Stimulated activated CD8-positive, alpha-beta memory T cell treated with anti-CD3 and anti-CD28 coated beads, Interleukin-7, amount 100 ng/mL, for 48 hours (primary cell): ENCODE data around the gene TRAIP.

Source experiments
- DNase-seq, 2 donors: peaks; one replicate each; pipeline ENCODE4 v3.0.0-alpha.2; 2020; ENCODE audit warnings: low read depth in 1 of 2; ENCODE audit errors: extremely low read depth in 1 of 2

Gene TRAIP

DNA sequence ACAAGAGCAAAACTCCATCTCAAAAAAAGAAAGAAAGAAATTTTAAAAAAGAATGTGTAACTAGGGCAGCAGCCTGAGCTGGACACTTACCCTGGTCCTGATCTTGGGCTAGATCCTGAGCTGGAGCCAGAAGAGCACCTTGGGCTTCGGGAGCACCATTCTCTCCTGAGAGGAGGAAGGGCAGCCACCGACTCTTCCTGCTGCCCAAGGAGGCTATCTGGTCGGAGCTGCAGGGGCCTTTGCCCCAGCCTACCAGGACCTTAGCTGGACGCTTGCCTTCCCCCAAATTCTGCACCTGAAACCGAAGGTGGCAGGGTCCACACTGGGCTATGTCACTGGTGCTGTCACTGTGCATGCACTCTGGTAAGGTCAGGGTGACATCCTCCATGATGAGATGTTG is 20.2 kb upstream of the TRAIP start:
- DNase-seq: no peak

DNA sequence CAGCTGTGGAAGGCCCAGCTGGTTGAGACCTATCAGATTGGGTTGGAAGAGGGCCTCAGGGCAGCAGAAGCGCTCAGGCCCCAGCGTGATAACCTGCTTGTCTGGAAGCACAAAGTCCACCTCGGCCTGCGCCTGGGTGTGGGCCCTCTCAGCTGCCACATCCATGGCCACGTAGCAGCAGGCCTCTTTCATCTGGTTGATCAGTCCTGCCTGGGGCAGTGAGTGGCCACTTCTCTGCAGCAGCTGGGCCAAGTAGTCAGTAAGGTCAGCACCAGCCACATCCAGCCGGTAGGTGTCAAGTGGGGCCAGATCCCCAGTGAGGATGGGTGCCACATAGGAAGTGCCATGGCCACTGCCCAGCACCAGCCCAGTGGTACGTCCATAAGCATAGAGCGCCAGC is 17.3 kb upstream of the TRAIP start:
- no peak for DNase-seq

DNA sequence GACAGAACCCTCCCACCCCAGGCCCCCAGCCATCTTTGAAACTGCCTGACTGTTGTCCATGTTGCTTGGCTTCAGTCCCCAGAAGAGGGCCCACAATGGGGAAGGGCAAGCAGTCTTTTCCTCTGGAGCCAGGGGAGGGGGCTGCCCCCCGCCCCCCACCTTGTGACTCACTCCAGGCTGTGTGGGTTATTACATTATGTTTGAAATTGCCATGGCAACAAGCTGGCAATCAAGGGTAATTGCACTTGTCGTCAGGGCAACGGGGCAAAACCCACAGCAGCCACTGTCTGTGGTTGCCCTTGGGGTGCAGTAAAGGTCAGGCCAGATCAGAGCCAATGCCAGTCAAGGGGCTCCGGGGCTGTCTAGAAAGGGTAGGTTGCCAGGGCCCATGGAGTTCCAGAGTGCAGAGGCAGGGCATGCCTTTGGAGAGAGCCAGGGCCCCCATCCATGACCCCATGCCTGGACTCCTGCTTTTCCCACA is 16.5 kb upstream of the TRAIP start:
- no peak for DNase-seq

DNA sequence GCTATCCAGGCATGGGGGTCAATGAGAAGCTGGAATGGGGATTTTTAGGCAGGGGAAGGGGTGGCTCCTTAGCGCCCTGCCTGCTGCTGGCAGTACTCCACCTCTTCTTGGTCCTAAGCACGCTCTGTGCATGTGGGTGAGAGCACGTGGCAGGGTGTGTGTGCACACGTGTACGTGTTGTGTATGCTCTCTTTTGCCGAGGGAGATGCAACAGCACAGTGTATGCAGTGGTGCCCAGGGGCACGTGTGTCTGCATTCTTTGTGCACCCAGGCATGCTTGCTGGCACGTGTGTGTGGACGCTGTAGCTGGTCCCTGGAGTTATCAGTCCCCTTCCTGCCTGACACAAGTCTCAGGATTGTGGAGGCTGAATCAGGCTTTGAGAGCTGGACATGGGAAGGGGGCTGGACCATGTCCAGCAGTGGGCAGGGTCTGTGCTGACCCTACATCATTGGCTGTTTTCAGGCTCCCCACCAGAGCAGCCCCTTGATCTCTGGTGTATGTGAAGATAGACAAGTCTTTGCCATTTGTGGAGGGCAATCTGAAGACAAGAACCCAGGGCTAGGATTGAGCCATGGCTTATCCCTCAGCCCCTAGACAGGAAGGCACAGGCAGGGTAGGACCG is 15.3 kb upstream of the TRAIP start:
- no peak for DNase-seq

DNA sequence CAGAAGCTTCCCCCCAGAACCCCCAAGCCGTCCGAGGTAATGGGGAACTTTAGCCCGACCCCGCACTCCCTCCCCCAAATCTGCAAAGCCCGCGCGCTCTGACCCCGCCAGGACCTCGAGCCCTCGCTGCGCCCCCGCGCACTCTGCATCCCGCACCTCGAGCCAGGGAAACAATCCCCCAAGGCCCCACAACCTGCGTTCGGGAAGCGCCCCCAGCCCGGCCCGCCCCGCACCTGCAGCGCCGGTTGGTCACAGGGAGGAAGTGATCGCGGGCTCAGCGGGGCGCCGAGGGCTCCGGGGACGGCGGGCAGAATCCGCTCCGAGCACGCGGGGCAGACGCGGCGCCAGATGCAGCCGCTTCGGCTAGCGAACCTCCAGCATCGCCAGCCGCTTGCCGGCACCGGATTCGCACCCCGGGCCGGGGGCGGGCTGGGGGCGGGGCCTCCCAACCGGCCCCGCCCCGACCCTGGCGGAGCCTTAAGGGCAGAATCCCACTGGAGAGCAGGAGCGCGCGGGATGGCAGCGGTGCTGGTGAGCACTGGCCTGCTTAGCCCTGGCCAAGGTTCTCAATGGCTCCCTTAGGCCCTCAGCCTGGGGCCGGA is 13.3 kb upstream of the TRAIP start, which contains the start of gene CAMKV:
CAMKV (minus strand) TSS at position 382 of the 602 bp plus-strand sequence. CDS start 7,518 bp downstream, outside the sequence.
- no peak for DNase-seq

DNA sequence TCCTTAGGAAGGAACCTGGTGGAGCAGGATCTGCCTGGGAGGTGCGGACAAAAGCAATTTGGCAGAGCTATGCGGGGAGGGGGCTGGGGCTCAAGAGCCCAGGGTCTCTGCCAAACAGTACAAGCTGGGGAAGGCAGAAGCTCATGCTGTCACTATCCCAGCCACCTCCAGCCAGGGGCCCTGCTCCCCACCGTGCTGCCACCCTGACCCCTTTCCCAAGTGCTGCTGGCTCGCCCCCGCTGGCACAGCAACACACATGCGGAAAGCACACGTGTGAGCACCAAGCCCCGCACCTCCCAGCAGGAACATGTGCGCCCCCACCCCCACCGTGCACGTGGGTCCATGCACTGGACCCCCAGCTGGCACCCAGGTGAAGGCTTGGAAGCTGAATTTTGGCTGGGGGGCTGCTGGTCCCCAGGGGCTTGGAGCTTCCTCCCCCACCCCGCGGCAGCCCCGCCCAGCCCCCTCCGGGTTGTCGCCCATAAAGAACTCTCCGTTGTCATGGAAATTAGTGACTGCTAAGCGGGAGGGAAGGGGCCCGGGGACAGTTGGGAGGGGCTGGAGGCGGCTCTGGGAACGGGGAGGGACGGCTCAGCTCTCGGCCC is 12.6 kb upstream of the TRAIP start:
- no peak for DNase-seq

DNA sequence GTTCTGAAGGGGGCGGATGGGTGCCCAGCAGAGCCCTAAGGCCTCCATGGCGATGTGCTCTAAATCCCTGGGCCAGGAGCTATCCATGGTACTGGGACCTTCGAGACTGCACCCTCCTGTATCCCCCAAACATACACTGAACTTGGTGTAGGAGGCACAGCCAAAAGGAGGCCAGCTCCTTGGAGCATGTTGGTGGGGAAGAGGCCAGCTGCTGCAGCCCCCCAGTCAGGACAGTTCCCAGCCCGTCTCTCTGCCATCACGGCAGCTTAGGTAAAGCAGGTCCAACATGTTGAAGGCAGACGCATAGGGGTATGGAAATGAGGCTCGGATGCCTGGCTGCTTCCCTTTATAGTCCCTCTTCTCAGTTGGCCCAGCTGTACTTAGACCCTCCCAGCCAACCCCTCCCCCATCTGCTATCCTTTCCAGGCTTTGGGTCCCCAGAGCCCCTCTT is 11.5 kb upstream of the TRAIP start:
- DNase-seq: no peak

DNA sequence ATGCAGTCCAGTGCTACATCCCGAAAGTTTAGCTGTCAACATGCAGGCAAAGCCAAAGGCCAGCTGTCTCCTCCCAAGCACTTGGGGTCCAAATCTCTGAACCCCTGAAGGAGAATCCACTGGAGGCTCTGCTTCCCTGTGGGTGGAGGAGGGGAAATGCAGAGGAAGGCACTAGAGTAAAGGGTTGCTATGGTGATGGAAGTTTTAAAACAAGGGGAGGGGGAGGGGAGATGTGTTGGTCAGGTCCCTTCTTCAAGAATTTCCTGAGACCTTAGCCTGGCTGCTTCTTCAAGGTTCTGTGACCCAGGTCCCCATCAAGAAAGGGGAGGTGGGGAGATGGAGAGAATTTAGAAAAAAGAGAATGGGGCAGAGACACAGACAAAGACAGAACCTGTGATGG is 11.0 kb upstream of the TRAIP start:
- DNase-seq: no peak

DNA sequence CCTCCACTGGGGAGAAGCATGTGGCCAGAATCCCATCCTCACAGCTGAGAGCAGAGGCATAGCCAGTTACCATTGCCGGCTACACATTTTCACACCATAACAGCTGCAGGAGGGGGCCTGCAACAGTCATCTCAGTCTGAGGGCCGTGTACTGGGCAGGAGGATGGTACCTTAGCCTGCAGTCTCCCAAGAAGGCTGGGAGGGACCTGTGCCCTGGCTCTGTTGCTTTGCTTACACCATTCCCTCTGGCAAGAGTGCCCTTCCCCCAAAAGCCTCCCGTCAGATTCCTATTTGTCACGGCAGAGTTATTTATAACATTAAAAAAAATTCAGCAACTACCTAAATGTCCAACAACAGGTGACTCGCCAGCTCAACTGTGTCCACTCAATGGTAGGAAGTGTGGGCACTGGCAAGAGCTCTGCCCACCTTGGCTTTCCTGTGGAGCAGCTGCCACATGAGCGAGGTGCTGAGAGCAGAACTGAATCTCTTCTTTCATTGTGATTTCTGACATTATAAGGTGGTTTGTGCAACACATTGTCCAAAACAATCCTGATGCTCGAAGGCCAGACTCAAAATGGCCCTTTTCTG is 8.9 kb upstream of the TRAIP start:
- no peak for DNase-seq

DNA sequence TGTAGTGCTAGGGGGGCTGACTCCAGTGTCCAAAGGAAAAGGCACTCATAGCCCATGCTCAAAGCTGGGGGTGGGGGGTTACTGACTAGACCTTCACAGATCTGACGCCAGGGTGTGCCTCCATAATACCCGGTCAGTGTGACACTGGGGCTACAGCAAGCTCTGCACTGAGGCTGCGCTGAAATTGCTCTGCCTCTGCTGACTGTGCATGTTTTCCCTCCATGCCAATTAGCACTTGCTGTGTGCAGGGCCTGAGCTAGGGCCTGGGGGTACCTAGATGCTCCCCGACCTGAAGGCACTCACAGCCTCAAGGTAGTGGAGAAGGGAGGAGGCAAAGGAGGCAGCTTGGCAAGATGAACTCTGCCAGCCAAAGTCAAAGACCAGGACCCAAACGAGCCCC is 8.1 kb upstream of the TRAIP start:
- no peak for DNase-seq

DNA sequence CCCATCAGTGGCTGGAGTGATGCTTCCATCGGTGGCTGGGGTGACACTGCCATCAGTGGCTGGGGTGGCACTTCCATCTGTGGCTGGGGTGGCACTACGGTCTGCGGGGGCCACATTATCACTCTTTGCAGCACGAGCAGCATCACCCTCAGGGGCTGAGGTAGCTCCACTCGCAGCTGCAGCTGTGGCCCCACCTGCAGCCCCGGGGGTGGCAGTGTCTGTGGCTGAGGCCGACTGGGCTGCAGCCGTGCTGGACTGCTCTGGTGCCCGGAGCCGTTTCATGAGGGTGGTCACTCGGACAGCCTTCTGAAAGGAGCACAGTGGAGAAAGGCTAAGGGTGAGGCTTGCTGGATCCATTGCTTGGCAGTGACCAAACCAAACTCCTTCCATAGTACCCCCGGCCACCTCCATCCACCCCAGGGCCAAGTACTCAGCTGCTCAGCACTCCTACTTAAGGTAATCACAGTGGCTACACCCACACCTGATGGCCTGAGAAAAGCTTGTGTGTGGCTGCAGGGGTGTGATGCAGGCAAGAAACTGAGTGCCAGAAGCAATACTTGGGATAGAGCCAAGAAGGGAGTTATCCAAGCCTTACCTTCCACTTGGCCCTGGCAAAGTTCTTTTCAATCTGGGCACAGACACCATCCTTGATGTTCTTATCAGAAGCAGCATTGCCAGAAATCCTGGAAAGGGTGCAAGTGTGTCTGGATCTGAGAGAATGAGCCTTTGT is 3.4 kb upstream of the TRAIP start:
- no peak for DNase-seq

DNA sequence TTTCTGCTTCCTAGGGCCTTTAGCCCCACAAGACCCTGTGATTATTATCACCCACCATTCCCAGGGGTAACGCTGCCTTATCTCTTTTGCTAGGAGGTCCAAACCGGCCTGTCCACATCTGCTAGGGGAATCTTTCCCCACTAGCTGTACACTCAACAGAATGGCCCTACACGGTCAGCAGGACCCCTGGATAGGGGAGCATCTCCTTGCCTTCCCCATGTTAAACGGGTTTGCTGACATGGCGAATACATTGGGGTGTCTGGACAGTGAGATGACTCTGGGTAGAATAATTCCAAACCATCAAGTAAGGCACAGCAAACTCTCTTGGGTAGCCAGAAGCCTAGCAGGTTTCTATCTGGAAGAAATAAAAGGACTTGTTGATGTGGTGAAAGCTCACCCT is 702 bp downstream of the TRAIP start:
- no peak for DNase-seq

DNA sequence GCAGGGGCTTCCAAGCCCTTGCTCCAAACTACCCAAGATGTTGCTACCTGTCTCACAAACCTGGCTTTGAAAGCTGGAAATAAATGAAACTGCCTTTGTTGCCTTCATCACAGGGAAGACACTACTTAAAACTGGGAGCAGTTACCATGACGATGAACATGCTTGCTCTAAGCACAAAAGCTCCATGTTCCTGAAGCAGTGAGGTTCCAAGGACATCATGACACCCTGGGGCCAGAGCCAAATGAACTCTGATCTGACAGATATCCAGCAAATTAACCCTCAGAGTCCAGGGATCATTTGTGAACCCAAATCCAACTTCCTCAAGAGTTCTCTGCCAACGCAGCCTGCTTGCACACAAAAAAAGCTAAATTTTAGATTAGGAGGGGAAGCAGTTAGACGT is 10.7 kb downstream of the TRAIP start:
- DNase-seq: no peak

DNA sequence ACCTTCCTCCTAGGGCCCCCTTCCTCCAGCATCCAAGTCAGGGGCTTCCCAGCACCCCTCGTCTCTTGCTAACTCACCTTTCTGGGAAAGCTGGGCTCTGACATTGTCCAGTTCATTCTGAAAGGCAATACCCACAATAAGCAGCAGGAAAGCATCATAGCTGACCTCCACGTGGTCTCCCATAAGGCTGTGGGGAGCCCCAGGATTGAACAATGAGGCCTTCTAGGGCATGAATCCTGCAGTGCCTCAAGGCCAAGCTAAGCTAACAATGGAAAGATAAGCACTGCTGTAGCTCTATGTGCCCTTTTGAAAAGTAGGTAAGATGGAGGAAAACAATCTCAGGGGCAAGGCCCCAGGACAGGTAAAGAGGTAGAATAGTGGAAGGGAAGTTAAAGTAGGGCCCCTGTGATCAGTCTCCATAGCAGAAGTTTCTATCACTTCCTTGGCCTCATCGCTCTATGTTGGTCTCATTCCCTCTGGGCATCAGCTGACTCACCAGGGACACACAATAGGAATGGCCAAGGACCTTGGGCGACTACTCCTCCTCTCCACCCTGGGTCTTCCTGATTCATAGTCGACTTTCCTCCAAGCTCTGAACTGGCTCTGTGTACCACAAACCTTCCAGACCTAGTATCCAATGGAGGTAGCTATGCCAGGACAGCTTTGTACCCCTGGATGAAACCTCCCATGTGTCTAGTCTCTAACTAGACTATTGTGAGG is 11.7 kb downstream of the TRAIP start:
- no peak for DNase-seq

DNA sequence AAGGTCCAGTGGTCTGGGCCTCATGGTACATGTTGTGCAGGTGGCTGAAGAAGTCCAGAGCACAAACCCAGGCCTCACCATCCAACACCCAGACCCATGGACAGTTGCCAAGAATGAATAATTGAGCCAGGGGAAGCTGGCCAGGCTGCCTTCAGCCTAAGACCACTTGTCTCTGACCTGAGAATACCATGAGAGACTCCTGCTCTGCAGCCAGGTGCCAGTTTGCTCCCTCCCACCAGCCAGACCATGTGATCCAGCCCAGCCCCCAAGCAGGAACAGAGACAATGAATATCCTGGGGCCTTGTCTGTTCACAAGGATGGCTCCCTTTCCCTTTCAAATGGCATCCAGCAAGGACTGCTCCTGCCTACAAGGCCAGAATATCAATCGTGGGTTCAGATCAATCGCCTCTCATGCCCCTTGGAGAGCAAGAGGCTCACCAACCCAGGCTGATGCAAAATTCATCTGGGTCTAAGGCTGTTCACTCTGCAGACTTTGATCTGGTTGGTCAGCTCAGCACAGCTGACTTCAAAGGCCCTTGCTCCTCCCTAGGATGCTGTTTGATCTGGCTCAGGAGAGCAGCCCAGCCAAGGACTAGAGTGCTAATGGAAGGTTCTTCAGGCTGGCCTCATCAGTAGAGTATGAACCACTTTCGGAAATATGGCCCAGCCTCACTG is 13.4 kb downstream of the TRAIP start:
- no peak for DNase-seq

DNA sequence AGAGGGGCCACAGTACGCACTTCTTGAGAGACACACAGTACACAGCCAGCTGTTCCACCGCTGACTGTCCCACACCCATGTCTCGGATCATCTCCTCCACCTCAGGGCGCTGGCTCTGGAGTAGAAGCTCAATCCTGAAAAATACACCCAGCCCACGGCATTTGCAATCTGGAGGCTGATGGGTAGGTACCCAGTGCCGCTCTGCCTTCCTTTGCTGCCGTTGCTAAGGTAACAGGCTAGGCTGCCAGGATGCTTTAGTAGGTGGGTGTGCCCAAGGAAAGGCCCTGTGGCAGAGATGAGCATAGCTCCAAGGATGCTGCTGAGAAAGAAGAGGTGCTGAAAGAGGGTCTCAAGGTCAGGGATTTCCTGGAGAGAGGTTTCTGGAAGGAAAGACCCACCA is 14.6 kb downstream of the TRAIP start:
- no peak for DNase-seq

DNA sequence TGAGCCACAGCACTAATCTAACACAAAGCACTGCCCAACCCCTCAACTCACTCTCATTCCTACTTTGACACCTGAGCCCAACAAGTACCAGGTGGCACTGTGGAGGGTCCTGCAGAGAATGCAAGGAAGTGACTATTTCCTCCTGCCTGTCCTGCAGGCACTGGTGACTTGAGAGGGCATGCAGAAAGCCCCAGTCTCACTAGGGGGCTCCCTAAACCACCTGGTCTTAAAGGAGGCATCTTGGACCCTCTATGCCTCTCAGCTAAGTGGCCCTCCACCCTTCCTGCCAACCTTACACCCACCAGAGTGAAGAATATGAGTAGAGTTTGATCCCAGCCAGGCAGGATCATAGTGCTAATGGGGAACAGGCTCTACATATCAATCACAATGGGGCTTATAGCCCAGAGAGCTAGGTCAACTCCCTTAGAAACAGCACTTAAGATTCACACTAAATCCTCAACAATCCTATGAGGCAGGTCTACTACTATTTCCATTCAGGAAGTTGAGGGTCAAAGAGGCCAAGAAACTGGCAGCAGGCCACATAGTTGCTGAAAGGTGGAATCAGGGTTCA is 15.2 kb downstream of the TRAIP start:
- no peak for DNase-seq

DNA sequence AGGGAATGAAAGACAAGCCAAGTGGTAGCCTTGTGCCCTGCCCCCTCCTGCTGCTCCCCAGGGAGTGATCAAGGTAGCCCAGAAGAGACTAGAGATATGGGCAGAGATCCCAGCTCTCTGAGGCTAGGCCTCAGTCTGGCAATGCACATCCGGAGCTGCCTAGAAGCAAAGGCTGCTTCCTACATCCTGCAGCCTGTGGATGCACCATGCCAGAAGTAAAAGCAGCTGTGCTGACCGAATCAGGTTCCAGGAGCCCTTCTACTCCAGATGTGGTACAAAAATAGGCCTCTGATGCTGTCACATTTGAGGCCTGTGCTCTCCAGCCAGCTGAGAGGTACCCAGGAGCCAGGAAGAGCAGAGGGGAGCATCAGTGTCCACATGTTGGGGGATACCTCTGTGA is 16.0 kb downstream of the TRAIP start:
- no peak for DNase-seq

DNA sequence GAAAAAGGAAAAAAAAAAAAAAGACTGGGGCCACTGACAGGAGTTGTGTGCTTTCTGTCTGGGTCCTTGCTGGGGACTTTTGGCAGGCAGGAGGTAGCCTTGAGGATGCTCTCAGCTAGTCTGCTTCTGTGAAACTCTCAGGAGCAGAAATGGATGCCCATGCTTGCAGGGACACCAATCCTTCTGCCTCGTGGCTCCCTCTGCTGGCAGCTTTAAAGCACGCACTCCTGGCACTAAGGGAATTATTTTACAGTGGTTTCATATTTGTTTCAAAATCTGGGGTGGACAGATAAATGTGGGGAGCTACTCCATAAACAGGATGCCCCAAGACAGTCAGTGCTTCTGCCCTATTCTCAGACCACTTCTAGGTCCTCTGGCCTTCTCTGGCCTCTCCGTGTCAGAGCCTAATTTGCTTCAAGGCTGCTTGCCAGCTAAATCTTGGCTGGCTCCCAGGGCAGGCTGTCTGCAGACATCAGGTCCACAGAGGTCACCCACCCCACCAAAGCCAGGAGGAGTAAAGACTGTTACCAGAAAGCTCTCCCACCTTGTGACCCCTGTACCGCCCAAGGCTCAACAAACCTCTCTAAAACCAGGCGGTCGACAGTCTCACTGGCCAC is 17.1 kb downstream of the TRAIP start:
- DNase-seq: peak; percentile 33 to 60
